Activated T-cell treated with anti-CD3 and anti-CD28 coated beads for 48 hours (primary cell): ENCODE results near the gene LRG1.

ENCODE experiments used
- DNase-seq: peaks from one replicate; pipeline ENCODE4 v3.0.0-alpha.2; 2020; ENCODE audit warnings: low read depth

The LRG1 gene

DNA sequence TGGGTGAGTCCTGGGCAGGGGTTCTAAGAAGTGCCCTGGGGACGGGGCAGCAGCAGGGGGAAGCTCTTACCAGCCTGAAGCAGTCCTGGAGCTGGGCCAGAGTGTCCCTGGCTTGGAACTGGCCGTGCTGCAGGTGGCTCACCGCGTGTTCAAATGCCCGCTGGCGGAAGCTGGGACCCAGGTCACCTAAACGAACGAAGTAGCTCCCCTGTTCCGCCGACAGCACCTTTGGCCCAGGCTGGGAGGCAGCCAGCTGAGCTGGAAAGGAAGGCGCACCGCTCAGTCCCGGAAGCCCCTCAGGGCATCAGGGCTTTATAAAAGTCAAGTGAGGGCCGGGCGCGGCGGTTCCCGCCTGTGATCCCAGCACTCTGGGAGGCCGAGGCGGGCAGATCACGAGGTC lies 31.1 kb downstream of the LRG1 start:
- no peak for DNase-seq

DNA sequence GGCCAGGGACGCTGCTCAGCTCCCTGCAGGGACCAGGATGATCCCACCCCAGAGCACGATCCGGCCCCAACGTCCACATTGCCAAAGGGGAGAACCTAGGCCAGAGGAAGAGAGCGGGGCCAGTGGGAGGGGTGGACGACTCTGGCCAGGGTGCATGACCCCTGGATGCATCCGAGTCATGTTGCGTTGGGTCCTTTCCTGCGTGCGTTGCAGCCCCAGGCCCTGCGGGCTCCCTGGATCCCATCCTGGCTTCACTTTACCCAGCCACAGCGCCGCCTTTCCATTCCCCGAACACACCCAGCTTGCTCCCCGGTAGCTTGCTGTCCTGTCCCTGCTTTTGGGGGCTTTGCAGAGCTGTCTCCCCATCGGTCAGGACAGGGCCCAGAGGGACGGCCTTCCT lies 32.0 kb downstream of the LRG1 start:
- no peak for DNase-seq

DNA sequence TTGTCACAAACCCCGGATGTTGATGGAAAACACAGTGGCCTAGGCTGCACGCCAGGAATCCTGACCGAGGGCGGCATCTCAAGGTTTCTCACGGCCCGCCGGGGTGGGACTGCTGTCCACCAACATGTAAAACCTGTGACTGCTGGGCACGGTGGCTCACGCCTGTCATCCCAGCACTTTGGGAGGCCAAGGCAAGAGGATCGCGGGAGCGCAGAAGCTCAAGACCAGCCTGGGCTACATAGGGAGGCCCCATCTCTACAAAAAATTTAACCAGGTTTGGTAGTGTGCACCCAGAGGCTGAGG lies 32.7 kb downstream of the LRG1 start:
- no peak for DNase-seq

DNA sequence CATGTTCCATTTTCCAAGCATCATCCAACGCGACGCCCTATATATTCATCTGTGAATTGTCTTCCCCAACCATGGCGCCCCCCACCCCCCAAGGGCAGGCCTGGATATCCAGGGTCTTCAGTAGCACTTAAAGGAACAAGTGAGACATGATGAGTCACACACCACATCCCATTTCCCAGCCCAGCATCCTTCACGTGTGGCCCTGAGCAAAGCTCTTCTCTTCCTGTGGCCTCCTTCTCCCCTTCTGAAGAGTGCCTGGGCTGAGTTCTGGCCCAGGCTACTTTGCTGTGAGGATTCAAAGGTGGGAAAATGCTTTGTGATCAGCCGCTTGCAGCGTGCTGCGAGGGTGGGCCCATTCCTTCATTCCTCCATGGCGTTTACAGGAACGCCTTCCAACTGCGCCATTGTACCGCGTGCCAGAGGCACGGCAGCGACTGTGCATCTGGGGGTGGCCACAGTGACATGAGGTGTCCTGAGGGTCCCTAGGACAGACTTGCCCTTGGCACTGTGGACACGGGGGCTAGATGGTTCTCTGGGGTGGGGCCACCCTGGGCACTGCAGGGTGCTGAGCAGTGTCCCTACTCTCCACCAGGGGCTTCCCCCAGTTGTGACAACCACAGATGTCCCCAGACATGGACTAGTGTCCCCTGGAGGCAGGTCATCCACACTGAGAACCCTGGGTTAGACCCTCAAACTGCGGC lies 33.2 kb downstream of the LRG1 start:
- peak; percentile 6 for DNase-seq

DNA sequence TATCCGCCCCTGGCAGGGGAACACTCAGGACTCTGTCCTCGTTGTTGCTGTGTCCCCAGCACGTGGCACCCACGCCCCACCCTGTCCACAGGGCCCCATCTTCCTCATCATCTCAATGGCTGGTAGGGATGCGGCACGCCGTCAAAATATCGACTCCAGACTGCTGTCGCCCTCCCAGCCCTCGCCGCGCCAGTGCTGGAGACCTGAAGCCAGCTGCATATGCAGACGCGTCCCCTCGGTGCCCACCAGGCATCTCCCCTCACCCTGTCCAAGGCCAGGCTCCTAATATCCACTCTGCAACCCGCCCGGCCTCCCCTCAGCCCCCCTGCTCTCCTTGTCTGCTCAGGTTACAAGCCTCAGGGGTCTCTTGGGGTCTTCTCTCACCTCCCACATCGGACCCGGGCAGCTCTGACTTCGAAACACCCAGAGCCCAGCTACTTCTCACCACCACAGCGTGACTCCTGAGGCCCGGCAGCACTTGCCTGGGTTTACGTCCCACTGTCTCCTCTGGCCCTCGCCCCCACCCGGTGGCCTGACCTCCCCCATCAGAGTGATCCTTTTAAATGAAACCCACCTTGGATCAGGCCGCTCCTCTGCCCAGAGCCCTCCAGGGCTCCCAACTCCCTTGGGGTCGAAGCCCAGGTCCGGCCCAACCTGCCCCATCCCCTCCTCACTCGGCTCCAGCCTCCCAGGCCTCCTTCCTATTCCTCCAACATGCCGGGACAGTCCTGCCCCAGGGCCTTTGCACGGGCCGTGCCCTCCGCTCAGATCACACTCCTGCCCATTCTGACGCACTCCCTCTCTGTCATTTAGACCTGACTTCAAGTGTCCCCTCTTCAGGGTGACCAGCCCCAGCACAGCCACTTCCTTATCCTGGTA lies 34.0 kb downstream of the LRG1 start:
- no peak for DNase-seq

DNA sequence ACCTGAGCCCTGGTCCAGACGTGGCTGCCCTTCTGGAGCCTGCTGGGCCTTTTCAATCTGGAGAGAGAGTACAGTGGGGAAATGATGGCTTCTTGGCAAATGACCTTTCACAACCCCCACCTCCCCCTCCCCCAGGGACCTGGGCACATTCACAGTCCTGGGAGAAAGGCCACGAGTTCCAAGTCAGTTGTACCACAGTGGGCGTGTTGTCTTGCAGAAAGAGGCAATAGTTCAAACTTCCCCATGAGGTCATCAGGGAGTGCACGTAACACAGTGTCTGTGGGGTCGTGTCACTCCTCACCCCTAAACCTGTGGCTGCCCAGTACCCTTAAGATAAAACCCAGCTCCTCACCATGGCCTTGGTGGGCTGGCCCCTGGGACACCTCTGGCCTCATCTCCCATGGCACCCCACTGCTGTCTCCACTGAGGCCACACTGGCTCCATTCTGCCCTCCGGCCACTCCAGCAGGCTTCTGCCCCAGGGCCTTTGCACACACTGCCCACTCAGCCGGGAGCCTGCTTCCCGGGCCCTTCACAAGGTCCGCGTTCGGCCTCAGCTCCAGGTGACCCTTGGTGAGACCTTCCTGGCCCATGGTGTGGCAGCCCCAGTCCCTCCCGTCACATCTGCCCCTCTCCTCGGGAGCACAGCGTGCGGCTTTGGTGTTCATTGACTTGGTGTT lies 34.8 kb downstream of the LRG1 start:
- no peak for DNase-seq

DNA sequence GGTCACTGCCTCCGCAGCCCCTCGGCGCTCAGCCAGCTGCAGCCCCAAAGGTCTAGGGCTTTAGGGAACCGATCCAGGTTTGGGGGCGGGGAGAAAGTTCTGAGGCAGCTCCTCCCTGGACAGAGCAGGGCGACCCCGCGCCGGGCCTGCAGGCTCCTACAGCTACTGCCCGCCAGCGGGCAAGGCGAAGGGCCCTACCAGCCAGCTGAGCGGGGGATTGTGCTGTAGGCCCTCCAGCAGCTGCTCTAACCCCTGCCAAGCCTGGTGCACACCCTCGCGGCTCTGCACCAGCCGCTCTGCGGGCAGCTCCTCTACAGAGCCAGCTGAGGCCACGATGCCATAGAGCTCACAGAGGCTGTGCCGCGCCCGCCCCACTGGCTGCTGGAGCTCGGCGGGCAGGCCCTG lies 35.5 kb downstream of the LRG1 start:
- DNase-seq = no peak

DNA sequence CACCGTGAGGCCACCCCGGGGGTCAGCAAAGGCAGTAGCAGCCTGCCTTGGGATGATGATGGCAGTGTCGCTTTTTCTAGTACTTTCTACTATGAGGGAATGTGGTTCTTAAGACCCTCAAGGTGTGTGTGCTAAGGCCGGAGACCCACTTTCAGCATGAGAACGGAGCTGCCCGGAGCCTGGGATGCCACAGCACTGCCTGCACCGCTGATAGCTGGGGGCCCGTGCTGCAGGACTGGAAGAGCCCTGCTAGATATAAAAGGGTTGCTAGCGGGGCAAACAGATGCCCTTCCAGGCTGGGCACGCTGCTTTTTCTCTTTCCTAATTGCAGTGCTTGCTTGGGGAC lies 36.0 kb downstream of the LRG1 start:
- DNase-seq = no peak

DNA sequence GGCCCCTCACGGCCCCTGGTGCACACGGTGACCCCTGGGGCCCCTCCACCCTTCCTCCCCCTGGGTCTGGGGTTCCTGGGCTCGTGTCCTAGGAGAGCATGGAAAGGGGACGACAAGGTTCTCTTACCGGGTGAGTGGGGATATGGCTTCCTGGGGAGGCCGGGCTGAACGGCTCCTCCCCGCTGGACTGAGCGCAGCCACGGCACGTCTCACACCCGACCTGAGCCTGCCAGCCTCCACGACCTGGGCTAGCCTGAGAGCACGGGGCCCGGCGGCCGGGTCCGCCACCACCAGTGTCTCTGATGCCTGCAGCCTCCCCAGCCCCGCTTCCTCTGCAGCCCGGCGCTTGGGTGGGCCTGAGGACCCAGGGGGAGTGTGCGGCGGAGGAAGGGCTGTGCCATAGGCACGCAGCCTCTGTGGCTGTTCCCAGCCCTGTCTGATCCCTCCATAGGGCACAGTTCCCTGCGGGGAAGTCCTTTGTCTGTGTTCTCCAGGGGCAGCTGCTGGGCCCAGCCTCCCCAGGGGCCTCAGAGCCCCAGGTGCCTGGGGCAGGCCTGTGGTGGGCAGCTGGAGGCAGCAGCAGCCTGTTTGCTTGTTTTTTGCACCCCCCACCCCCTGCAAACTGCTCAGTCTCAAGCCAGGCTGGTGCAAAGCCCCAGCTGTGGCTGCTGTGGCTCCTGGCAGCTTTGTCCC lies 36.6 kb downstream of the LRG1 start:
- no peak for DNase-seq

DNA sequence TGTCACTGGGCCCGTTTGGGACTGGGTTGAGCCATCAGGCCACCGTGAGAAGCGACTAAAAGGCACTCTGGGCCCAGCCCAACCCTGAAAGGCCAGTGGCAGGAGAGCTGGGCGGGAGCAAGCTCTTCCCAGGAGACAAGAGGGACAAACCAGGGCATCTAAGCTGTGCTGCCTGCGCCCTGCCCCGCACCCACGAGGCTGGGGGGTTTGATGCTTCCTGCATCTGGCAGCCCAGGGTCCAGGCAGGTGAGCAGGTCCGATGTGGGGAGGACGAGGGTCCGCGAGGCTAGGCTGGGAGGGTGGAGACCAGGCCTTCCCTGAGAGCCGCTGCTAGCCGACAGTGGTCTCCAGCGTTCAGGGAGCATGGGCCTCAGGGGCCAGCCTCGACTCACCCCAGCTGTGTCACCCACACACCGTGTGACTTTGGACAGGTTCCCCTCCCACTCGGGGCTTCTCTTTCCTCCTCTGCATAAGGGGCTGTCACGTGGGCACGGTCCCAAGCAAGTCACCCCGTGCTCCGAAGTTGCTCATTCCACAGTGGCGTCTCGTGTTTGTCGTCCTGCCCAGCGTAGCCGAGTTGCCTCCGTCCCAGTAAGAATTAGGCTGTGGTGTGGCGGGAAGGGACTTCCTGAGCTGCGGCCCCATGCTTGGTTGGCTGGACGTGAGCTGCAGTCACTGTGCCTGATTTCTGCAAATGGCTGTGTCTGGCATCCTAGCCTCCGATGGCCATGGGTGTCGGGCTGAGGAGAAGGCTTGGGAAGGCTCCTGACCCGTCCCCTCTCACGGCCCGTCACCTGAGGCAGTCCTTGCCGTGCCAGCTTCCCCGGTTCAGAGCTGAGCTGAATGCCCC lies 37.3 kb downstream of the LRG1 start:
- DNase-seq = no peak

DNA sequence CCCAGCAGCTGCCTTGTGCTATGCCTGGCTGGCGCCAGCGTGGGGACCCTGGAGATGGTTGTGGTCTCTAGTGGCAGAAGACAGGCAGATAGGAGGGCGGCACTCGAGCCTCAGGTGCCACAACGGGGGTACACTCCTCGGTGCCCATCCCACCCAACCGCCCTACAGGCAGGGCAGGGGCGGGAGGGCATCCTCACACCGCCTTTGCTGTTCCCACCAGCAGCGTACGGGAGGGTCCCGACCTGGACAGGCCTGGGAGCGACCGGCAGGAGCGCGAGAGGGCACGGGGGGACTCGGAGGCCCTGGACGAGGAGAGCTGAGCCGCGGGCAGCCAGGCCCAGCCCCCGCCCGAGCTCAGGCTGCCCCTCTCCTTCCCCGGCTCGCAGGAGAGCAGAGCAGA lies 38.1 kb downstream of the LRG1 start:
- no peak for DNase-seq

DNA sequence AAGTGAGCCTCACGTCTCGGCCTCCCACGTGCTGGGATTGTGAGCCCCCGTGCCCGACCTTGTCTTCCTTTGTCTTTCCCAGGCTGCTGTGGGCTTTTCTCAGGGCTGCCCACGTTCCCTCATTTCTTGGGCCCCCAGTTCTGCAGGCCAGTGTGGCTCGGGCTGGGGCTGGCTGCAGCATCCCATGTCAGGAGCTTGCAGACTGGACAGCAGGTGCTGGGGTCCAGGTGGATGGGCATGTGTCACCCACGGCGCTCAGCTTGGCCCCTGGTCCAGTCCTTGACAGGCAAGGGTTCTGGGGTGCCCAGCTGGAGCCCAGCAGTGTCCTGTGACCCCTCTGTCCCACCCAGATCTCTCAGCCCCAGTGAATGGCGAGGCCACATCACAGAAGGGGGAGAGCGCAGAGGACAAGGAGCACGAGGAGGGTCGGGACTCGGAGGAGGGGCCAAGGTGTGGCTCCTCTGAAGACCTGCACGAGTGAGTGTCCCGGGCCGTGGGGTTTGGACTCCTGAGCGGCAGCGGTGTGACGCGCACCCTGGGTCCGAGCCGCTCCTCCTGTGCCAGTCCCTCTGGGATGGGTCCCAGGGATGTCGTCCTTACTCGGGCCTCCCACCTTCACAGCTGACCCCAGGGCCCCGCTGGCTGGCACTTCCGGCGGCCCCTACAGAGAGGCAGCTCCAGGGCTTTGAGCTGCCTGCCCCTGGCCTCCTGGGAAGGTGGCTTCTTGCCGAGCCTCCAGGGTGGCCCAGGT lies 38.8 kb downstream of the LRG1 start:
- no peak for DNase-seq

DNA sequence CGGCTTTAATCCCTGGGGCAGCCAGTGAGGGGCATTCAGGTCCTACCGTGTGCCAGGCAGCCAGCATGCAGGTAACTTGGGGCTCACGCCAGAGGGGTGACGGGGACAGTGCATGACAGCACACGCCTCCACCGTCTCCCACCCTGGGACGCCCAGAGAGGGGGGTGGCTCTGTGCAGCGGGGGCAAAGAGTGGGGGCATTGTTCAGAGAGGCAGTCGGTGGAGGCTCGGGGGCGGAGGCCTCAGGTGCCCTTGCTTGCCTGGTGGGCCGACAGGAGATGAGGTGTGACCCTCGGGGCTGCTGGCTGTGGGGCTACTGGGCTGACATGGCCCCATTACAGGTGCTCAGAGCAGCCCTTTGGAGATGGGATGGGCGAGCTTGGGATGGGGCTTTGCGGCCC lies 40.0 kb downstream of the LRG1 start:
- DNase-seq = no peak

DNA sequence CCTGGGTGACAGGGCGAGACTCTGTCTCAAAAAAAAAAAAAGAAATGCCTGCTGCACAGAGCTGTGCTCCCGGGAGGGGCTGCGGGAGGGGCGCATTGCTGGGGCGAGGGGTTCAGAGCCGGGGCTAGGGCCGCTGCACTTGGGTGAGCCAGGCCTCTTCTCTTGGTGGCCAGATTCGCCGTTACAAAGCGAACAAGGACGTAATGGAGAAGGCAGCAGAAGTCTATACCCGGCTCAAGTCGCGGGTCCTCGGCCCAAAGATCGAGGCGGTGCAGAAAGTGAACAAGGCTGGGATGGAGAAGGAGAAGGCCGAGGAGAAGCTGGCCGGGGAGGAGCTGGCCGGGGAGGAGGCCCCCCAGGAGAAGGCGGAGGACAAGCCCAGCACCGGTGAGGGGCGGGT lies 40.5 kb downstream of the LRG1 start:
- DNase-seq = no peak

DNA sequence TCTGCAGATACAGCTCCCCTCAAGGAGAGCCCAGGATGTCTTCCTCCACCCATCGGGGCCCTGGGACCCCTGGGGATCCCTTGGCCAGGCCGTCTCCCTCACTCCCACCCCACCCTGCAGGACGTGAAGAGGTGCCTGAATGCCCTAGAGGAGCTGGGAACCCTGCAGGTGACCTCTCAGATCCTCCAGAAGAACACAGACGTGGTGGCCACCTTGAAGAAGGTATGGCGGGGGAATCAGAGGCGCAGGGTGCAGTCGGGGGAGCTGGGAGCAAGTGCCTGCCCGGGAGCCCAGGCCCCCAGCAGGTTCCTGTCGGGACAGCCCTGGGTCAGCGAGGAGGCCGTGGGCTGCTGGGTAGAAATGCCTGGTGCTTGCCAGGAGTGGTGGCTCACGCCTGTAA lies 41.1 kb downstream of the LRG1 start:
- no peak for DNase-seq

DNA sequence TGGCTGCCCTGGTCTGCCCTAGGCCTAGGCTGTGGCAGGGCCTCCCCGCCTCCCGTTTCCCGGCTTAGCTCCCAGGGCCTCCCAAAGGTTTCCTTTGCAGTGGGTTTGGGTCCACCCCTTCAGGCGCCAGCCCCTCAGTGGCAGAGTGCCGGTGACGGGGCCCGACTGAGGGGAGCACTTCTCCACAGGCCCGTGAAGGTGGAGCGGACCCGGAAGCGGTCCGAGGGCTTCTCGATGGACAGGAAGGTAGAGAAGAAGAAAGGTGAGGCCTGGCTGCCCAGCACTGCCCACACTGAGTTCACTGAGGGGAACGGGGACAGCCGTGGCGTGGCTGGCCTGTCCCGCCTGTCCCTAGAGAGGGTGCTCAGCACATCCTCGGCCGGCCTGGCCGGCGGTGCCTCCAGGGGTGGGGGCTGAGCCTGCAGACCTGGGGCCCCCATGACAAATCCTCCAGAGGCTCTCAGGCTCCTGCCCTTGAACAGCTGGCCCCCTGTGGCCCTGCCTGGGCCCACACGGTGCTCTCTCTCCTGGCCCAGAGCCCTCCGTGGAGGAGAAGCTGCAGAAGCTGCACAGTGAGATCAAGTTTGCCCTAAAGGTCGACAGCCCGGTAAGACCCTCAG lies 42.0 kb downstream of the LRG1 start:
- no peak for DNase-seq

DNA sequence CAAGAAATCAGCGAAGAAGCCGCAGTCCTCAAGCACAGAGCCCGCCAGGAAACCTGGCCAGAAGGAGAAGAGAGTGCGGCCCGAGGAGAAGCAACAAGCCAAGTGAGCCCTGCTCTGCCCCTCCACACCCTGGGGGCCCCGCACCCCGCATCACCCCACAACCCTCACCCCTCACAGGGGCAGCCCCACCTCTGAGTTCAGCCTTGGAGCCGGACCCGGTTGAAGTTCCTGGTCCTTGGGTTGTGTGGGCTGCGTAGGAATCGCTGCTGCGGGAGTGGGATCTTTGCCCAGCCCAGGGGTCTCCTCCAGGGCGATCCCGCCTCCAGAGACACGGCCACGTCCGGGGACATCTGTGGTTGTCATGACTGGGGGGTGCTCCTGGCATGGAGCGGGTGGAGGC lies 43.5 kb downstream of the LRG1 start:
- DNase-seq = no peak

DNA sequence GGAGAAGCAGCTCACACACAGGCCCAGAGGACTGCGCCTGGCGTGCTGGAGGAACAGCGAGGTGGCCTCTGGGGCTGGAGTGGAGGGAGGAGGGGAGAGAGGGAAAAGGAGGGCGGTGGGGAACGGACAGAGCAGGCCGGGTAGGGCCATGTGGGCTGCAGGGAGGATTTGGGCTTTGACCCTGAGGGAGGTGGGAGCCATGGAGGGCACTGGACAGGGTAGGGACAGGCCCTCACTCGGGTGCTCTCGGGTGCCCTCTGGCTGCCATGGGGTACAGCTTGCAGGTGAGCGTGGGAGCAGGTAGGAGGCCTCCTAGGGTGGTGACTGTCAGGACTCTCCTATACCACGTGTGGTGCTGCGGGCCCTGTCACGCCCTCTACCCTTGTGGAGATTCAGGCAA lies 44.4 kb downstream of the LRG1 start:
- DNase-seq = no peak

DNA sequence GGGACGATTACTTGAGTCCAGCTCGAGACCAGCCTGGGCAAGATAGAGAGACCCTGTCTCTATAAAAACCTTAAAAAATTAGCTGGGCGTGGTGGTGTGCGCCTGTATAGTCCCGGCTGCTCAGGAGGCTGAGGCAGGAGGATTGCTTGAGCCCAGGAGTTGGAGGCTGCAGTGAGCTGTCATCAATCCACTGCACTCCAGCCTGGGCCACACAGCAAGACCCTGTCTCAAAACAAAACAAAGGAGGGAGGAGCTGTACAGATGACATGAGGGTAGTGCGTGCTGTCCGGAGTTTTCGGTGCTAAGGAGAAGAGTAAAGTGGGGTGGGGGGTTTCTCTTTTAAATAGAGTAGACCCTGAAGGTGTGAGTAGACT lies 45.2 kb downstream of the LRG1 start:
- no peak for DNase-seq

DNA sequence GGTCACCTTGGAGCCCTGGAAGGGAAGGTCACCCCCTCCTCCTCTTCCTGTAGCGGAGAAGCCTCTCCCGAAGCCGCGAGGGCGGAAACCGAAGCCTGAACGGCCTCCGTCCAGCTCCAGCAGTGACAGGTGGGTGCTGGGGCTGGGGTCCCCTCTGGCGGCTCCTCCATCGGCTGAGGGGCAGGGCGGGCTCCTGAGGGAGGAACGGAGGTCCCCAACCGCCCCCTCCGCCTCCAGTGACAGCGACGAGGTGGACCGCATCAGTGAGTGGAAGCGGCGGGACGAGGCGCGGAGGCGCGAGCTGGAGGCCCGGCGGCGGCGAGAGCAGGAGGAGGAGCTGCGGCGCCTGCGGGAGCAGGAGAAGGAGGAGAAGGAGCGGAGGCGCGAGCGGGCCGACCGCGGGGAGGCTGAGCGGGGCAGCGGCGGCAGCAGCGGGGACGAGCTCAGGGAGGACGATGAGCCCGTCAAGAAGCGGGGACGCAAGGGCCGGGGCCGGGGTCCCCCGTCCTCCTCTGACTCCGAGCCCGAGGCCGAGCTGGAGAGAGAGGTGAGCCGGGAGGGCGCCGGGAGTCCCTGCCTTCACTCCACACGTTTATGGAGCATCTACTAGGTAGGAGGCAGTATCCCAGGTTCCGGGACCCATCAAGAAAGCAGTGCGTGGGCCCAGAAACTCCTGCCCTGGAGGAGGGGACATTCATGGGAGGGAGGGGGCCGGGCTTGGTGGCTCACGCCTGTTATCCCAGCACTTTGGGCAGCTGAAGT lies 45.7 kb downstream of the LRG1 start:
- no peak for DNase-seq
